ENCODE data around the gene TSHZ2. TPM values are rescaled to one million over a fixed set of nuclear protein-coding genes. Genes with fewer than 3 reads are reported as not detected.

TSHZ2 gene
- total and polyA plus RNA-seq, 9 of the 15 experiments (the other 6 are each of a cell fraction or from before 2014, with no cell fraction given), result 0.03 to 0.20 (median 0.05) TPM; not detected in 4

- TF ChIP-seq, protein P1, sequence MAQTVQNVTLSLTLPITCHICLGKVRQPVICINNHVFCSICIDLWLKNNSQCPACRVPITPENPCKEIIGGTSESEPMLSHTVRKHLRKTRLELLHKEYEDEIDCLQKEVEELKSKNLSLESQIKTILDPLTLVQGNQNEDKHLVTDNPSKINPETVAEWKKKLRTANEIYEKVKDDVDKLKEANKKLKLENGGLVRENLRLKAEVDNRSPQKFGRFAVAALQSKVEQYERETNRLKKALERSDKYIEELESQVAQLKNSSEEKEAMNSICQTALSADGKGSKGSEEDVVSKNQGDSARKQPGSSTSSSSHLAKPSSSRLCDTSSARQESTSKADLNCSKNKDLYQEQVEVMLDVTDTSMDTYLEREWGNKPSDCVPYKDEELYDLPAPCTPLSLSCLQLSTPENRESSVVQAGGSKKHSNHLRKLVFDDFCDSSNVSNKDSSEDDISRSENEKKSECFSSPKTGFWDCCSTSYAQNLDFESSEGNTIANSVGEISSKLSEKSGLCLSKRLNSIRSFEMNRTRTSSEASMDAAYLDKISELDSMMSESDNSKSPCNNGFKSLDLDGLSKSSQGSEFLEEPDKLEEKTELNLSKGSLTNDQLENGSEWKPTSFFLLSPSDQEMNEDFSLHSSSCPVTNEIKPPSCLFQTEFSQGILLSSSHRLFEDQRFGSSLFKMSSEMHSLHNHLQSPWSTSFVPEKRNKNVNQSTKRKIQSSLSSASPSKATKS (CRISPR knock-in tag; IDR thresholded peaks at IDR 0.05), result no peak
- TF ChIP-seq, protein P2, sequence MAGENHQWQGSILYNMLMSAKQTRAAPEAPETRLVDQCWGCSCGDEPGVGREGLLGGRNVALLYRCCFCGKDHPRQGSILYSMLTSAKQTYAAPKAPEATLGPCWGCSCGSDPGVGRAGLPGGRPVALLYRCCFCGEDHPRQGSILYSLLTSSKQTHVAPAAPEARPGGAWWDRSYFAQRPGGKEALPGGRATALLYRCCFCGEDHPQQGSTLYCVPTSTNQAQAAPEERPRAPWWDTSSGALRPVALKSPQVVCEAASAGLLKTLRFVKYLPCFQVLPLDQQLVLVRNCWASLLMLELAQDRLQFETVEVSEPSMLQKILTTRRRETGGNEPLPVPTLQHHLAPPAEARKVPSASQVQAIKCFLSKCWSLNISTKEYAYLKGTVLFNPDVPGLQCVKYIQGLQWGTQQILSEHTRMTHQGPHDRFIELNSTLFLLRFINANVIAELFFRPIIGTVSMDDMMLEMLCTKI (IDR thresholded peaks at IDR 0.05; ENCODE audit: partially characterized antibody), result no peak
- TF ChIP-seq ESRRA (IDR thresholded peaks at IDR 0.05; ENCODE audit: borderline replicate concordance, low read depth) (no peak), MCM7 (IDR thresholded peaks at IDR 0.05) (no peak)
Observed at GRCh38 chr20:53283011-53283410, 310.9 kb downstream of the TSHZ2 start (continued).

DNA sequence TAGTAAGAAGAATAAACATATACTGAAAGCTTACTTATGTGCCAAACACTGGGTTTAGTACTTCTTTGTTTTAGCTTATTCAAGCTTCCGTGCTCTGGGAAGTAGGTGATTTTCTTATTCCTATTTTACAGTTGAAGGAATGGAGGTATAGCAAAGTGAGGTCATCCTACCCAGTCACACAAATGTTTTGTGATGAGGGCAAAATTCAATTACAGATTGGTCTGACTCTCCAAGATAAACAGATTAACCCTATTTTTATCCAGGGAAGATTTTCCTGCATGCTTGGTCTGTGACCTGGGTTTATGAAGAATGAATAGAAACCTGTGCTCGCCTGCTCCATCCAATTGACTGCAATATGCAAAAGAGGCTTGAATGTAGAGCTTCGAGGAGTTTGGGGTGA, 311.4 kb downstream of the TSHZ2 start:
- H2AFZ ChIP-seq (ENCODE audit: low read depth, low read length), result no peak overlapping the region
- no peaks in the 10 kb centered on the region for H3K9me1 ChIP-seq (ENCODE audit: control insufficient read depth, insufficient read depth, low read length)
- peaks cover 16 to 17% of the 10 kb centered on the region in 2 experiments for H3K27me3 ChIP-seq (ENCODE audit: control insufficient read depth in 2 of 2, insufficient read depth in 2 of 2, low read length in 2 of 2)
- in situ Hi-C loops (cut with MboI) (no loop called here), intact Hi-C loops (cut with micrococcal nuclease) (no loop called here)
- H3K4me2 ChIP-seq (ENCODE audit: insufficient read depth, low read length), result no peak overlapping the region
- H3K79me2 ChIP-seq (ENCODE audit: control insufficient read depth, insufficient read depth, low read length), result no peaks in the 10 kb centered on the region
- no peak overlapping the region for H3K4me3 ChIP-seq
- H3K9ac ChIP-seq (ENCODE audit: insufficient read depth in 1 of 2, low read depth in 2 of 2, low read length in 2 of 2), result no peak overlapping the region
- H4K20me1 ChIP-seq (replicated peaks; ENCODE audit: control insufficient read depth, insufficient read depth, low read length), result no peaks in the 10 kb centered on the region
- H3K4me1 ChIP-seq (replicated peaks in 1 of 2; ENCODE audit: control insufficient read depth in 2 of 2, insufficient read depth in 2 of 2, low read length in 2 of 2), result no peaks in the 10 kb centered on the region
- WGBS (ENCODE audit: insufficient coverage, low coverage, missing lambda C conversion rate), result 2% methylated on average over 3 of the region's 3 CpGs
- ChIA-PET CTCF (ENCODE audit: low intra/inter-chr PET ratio) (no interaction called here), POLR2A (interaction anchor here (1.0 kb wide), 1 partner anchor 27 kb away, joined by 3 read pairs; no protein-coding TSS in a partner anchor)
- no peak for FAIRE-seq
- H3K9me3 ChIP-seq (replicated peaks; ENCODE audit: control insufficient read depth, insufficient read depth, low read depth, low read length), result no peaks in the 10 kb centered on the region
- BruUV-seq (replicated peaks), result no TSS peak
- H3K36me3 ChIP-seq (ENCODE audit: control insufficient read depth, insufficient read depth, low read length), result no peaks in the 10 kb centered on the region
- ATAC-seq, result no peak
- no peak for DNase-seq (ENCODE audit: extremely low read depth in 1 of 4, low spot score in 3 of 4)
- H3K27ac ChIP-seq (ENCODE audit: extremely low read depth, low read depth, low read length), result no peak overlapping the region
- TF ChIP-seq ZBTB2 (IDR thresholded peaks at IDR 0.05) (no peak), TAF15 (IDR thresholded peaks at IDR 0.05; ENCODE audit: low read depth, low read length) (no peak), ZNF551 (CRISPR knock-in tag; IDR thresholded peaks at IDR 0.05) (no peak), TEAD2 (tag; IDR thresholded peaks at IDR 0.05) (no peak), NR1H2 (CRISPR knock-in tag; IDR thresholded peaks at IDR 0.05) (no peak), VEZF1 (CRISPR knock-in tag; IDR thresholded peaks at IDR 0.05) (no peak), SMARCA5 (IDR thresholded peaks at IDR 0.05) (no peak)
